Activated CD8-positive, alpha-beta memory T cell treated with anti-CD3 and anti-CD28 coated beads, Interleukin-2, amount 10 ng/mL, durations not matched to agents 7 days and 5 days (primary cell): ENCODE data around the gene EXOC4. TPM values are rescaled to one million over a fixed set of nuclear protein-coding genes. Genes with fewer than 3 reads are reported as not detected.

ENCODE experiments used
- ATAC-seq: fragments of 150-1000 bp; cut with Tn5 transposase; one replicate; pipeline ENCODE4 v1.10.0; 2021; ENCODE audit warnings: moderate library complexity
- CTCF ChIA-PET: fragments of 350-600 bp; sonication (Branson Sonifier 250); formaldehyde crosslinking; loops from one replicate; lab custom pipeline; 2021; ENCODE audit warnings: antibody characterized with exemption; lab: Charles Lee
- DNase-seq: peaks from one replicate; pipeline ENCODE4 v3.0.0-alpha.2; 2020
- H3K27ac Mint-ChIP-seq: one replicate; pipeline ENCODE4 v1.8.0; 2021; ENCODE audit warnings: mild to moderate bottlenecking, mixed read lengths
- H3K27me3 Mint-ChIP-seq: one replicate; pipeline ENCODE4 v1.8.0; 2021; ENCODE audit warnings: mixed read lengths
- H3K36me3 Mint-ChIP-seq: one replicate; pipeline ENCODE4 v1.8.0; 2021; ENCODE audit warnings: mild to moderate bottlenecking, mixed read lengths
- H3K4me1 Mint-ChIP-seq: one replicate; pipeline ENCODE4 v1.8.0; 2021; ENCODE audit warnings: mixed read lengths
- H3K4me3 Mint-ChIP-seq: one replicate; pipeline ENCODE4 v1.8.0; 2021; ENCODE audit warnings: mild to moderate bottlenecking, moderate library complexity, mixed read lengths
- H3K9me3 Mint-ChIP-seq: one replicate; pipeline ENCODE4 v1.8.0; 2022; ENCODE audit warnings: low read depth, mixed read lengths
- total RNA-seq, 2 experiments: library from RNA; stranded (reverse); gene quantifications; one replicate each; pipeline ENCODE4 v1.2.3, GENCODE V29; 2021

EXOC4 gene
- total RNA-seq, 2 experiments from 2014 or later: 68.6 to 88.3 TPM

DNA sequence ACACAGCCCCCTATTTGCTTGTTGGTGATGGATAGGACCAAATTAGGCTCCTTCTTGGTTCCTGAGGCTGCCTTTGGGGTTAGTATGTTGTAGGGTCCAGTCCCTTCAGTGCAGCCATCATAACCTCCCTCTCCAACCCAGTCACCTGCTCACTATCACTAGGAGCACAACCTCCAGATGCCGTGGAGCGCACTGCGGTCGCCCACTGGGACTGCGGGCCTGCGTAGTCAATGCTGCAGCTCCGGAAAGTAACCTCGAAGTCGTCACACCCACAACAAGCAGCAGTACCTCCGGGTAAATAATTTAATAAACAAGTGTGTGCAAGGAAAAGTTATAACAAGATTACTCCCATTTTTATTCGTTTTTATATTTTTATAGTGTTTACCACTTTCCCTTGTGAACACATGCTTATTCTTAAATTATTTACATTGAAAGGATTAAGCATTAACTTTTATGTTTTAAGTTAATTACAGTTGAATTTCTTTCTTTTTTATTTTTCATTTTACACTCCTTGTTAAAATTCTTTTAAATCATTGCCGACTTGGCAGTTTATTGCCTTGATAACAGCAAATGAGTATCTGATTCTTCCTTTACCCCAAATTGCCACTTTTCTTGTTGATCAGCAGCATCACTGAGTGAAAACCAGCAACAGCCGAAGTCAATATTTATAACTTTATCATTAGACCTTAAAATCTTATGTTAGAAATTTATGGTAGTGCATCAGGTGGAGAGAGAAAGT is 474.8 kb downstream of the EXOC4 start:
- Mint-ChIP-seq H3K27me3 (no peaks in the 10 kb centered on the region), H3K4me1 (no peaks in the 10 kb centered on the region), H3K4me3 (no peak overlapping the region), H3K9me3 (no peaks in the 10 kb centered on the region), H3K36me3 (peaks cover 2% of the 10 kb centered on the region), H3K27ac (no peak overlapping the region)
- CTCF ChIA-PET: no interaction called here
- ATAC-seq (no peak), DNase-seq (no peak)

- no peak for ATAC-seq
- Mint-ChIP-seq H3K4me1 (no peaks in the 10 kb centered on the region), H3K36me3 (peaks cover 2% of the 10 kb centered on the region), H3K27me3 (no peaks in the 10 kb centered on the region), H3K9me3 (no peaks in the 10 kb centered on the region), H3K4me3 (no peak overlapping the region), H3K27ac (no peak overlapping the region)
- no peak for DNase-seq
- CTCF ChIA-PET: no interaction called here
These were observed 477.5 kb downstream of the EXOC4 start for GRCh38 chr7:133730360-133730759.

DNA sequence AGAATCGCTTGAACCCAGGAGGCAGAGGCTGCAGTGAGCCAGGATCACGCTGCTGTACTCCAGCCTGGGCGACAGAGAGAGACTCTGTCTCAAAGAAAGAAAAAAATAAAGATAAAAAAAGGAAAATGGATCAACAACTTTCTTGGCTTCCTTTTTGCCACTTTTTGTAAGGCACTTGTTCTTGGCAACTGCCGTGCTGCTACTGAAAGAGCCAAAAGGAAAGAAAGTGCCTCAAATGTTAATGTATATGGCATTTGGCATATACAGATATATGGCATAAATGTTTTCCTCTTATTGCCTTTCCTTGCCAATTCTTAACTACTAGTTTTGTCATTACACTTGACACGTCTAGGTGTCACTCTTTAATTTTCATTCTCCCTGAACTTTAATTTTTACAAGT is 480.5 kb downstream of the EXOC4 start:
- Mint-ChIP-seq H3K27me3 (no peaks in the 10 kb centered on the region), H3K4me1 (peaks cover 2% of the 10 kb centered on the region), H3K4me3 (no peak overlapping the region), H3K36me3 (peaks cover 2% of the 10 kb centered on the region), H3K9me3 (no peaks in the 10 kb centered on the region), H3K27ac (no peak overlapping the region)
- DNase-seq (no peak), ATAC-seq (no peak)
- CTCF ChIA-PET: no interaction called here

- no peaks in the 10 kb centered on the region for H3K27me3 Mint-ChIP-seq
- H3K4me3 Mint-ChIP-seq: no peak overlapping the region
- ATAC-seq (no peak), DNase-seq (no peak)
- peaks cover 2% of the 10 kb centered on the region for H3K36me3 Mint-ChIP-seq
- CTCF ChIA-PET: no interaction called here
- no peak overlapping the region for H3K27ac Mint-ChIP-seq
- H3K4me1 Mint-ChIP-seq: peaks cover 2% of the 10 kb centered on the region
- H3K9me3 Mint-ChIP-seq: no peaks in the 10 kb centered on the region
These were observed 482.3 kb downstream of the EXOC4 start for GRCh38 chr7:133735222-133735621.

GRCh38 chr7:133739817-133740216 is 486.9 kb downstream of the EXOC4 start:
- H3K27ac Mint-ChIP-seq: no peak overlapping the region
- no peak for ATAC-seq

GRCh38 chr7:133741078-133741477 is 488.2 kb downstream of the EXOC4 start:
- Mint-ChIP-seq H3K36me3 (no peaks in the 10 kb centered on the region), H3K9me3 (no peaks in the 10 kb centered on the region), H3K27ac (no peak overlapping the region), H3K4me1 (peaks cover 2% of the 10 kb centered on the region), H3K27me3 (no peaks in the 10 kb centered on the region), H3K4me3 (no peak overlapping the region)
- CTCF ChIA-PET: no interaction called here
- DNase-seq (no peak), ATAC-seq (no peak)

More at GRCh38 chr7:133739817-133740216, 486.9 kb downstream of the EXOC4 start:
- H3K4me1 Mint-ChIP-seq: peaks cover 2% of the 10 kb centered on the region
- no peak overlapping the region for H3K4me3 Mint-ChIP-seq
- no peaks in the 10 kb centered on the region for H3K36me3 Mint-ChIP-seq
- H3K9me3 Mint-ChIP-seq: no peaks in the 10 kb centered on the region
- no peak for DNase-seq
- CTCF ChIA-PET: no interaction called here
- H3K27me3 Mint-ChIP-seq: no peaks in the 10 kb centered on the region

GRCh38 chr7:133741703-133742102 is 488.8 kb downstream of the EXOC4 start:
- H3K4me3 Mint-ChIP-seq: no peak overlapping the region
- no peak overlapping the region for H3K27ac Mint-ChIP-seq
- H3K4me1 Mint-ChIP-seq: peaks cover 2% of the 10 kb centered on the region
- CTCF ChIA-PET: no interaction called here
- no peaks in the 10 kb centered on the region for H3K36me3 Mint-ChIP-seq
- DNase-seq (no peak), ATAC-seq (no peak)
- H3K9me3 Mint-ChIP-seq: no peaks in the 10 kb centered on the region
- no peaks in the 10 kb centered on the region for H3K27me3 Mint-ChIP-seq

DNA sequence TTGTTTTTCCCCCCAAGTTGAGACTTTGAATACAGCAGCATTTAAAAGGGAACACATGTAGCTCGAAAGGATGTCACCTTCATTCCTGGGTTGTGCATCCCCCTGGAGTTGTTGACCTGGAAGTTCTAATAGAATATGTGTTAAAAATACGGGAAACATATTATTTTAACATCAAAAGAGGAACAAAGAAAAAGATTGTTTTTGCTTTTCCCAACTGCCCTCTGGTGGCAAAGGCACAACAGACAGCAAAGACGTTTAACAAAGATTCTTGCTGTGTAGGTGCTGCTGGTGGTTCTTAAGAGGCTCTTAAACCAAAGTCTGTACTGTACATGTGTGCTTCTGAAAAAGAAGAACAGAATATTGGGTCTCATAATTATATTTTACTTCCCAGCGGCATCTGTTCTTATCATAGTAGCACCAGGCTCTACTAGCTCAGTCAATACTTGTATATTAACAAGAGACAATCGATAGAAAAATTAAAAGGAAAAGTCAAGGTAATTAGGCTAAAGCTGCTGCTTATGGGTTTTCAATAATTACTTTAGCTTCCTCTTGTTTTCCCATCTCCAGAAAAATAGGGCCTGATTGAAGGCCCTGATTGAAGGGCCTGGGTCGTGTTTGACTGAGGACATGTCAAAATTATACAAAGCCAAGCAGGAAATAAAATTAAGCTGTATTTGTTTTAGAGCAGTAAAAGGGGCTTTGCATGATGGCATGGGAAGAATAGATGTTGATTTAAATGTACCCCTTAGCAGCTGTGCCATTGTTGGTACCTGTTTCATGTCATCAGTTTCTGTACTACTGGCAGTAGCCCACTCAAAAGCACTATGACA is 490.0 kb downstream of the EXOC4 start:
- Mint-ChIP-seq H3K27ac (no peak overlapping the region), H3K9me3 (no peaks in the 10 kb centered on the region), H3K27me3 (no peaks in the 10 kb centered on the region), H3K4me3 (no peak overlapping the region), H3K36me3 (no peaks in the 10 kb centered on the region), H3K4me1 (no peaks in the 10 kb centered on the region)
- DNase-seq (no peak), ATAC-seq (no peak)
- CTCF ChIA-PET: interaction anchor here (1.6 kb wide), 1 partner anchor 398 kb away, joined by 3 read pairs; no protein-coding TSS in a partner anchor

DNA sequence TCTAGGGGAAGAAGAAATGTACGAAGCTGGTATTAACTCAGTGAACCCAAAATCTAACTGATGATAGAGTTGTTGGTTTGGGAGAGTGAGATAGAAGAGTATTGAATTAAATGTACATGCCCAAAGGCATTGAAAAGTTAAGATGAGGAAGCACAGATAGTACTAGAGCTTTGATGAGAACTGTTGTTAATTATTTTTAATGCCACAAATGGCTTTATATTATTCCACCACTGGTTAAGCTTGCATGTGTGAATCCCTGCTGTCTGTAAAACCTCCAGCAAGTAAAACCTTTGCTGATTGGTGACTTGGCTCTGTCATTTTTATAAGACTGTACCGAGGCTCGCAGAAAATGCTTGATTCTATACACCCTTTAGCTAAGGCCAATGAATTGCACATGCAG is 491.6 kb downstream of the EXOC4 start:
- Mint-ChIP-seq H3K27ac (no peak overlapping the region), H3K4me1 (no peaks in the 10 kb centered on the region), H3K4me3 (no peak overlapping the region), H3K36me3 (no peaks in the 10 kb centered on the region), H3K9me3 (no peaks in the 10 kb centered on the region), H3K27me3 (no peaks in the 10 kb centered on the region)
- DNase-seq (no peak), ATAC-seq (no peak)
- CTCF ChIA-PET: interaction anchor here (1.6 kb wide), 1 partner anchor 396 kb away, joined by 3 read pairs; no protein-coding TSS in a partner anchor

GRCh38 chr7:133746305-133746704 is 493.4 kb downstream of the EXOC4 start:
- no peak overlapping the region for H3K4me3 Mint-ChIP-seq

GRCh38 chr7:133746847-133747246 is 494.0 kb downstream of the EXOC4 start:
- no peak overlapping the region for H3K27ac Mint-ChIP-seq
- DNase-seq: no peak
- CTCF ChIA-PET: no interaction called here
- no peaks in the 10 kb centered on the region for H3K4me1 Mint-ChIP-seq
- no peak for ATAC-seq
- H3K9me3 Mint-ChIP-seq: no peaks in the 10 kb centered on the region
- H3K36me3 Mint-ChIP-seq: no peaks in the 10 kb centered on the region
- H3K4me3 Mint-ChIP-seq: no peak overlapping the region
- H3K27me3 Mint-ChIP-seq: no peaks in the 10 kb centered on the region

More at GRCh38 chr7:133746305-133746704, 493.4 kb downstream of the EXOC4 start:
- Mint-ChIP-seq H3K27ac (no peak overlapping the region), H3K4me1 (no peaks in the 10 kb centered on the region), H3K9me3 (no peaks in the 10 kb centered on the region), H3K36me3 (no peaks in the 10 kb centered on the region), H3K27me3 (no peaks in the 10 kb centered on the region)
- ATAC-seq: no peak
- DNase-seq: no peak
- CTCF ChIA-PET: no interaction called here

DNA sequence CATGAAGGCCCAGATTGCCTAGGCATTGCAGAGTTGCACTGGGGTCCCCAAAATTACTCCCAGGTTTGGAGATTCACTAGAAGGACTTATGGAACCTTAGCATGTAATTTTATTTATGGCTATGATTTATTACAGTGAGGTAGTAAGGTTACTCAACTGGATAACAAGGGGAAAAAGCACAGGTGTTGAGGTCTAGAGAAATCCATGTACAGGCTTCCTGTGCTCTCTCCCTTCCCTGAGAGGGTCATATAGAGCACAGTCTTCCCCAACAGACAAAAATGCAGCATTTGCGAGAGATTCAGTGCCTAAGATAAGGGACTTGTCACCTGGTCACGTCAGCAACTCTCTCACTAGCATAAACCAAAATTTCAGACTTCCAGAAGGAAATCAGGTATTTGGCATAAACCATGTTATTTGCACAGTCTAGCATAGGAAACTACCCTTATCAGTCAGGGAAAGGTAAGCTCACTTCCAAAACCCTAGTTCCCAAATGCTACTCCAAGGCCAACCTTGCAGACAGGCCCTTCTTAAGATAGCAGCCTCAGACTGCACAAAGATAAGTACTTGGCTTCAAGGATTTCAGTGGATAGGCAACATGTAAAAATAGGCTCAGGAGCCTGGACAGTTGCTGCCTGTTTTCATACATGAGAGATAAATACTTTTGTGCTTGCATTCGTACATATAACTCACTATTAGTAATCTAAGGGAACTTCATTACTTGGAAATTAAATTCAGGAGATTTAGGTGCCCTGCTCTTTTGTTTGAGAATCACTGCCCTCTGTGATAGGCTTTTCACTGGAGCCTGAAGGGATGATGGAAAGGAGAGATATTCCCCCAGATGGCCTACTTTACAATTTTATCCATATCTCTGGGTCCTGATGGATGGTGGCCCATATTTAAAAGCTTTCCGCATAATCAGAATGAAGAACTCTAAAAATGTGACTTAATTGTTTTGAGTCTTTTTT is 495.8 kb downstream of the EXOC4 start:
- H3K27me3 Mint-ChIP-seq: no peaks in the 10 kb centered on the region
- ATAC-seq (no peak), DNase-seq (no peak)
- no peak overlapping the region for H3K4me3 Mint-ChIP-seq
- H3K36me3 Mint-ChIP-seq: no peaks in the 10 kb centered on the region
- CTCF ChIA-PET: no interaction called here
- H3K4me1 Mint-ChIP-seq: no peaks in the 10 kb centered on the region
- H3K9me3 Mint-ChIP-seq: no peaks in the 10 kb centered on the region
- H3K27ac Mint-ChIP-seq: no peak overlapping the region

DNA sequence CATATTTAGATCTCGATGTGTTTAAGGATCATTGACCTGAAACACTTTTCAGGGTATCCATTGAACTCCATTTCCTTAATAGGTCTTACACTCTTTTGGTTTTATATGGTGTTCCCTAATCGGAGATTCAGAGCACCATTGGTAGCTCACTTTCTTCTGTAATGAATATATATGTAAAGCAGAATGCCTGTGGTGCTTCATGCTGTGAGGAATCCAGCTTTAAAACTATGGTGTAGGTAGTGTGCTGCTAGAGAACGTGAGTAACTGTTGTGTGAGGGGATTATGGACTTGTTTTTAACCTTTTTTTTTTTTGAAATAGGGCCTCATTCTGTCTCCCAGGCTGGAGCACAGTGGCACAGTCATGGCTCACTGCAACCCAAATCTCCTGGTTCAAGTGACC is 497.4 kb downstream of the EXOC4 start:
- Mint-ChIP-seq H3K36me3 (no peaks in the 10 kb centered on the region), H3K27me3 (no peaks in the 10 kb centered on the region), H3K27ac (no peak overlapping the region), H3K4me1 (no peaks in the 10 kb centered on the region), H3K4me3 (no peak overlapping the region), H3K9me3 (no peaks in the 10 kb centered on the region)
- DNase-seq: no peak
- CTCF ChIA-PET: no interaction called here
- no peak for ATAC-seq
